Measurements from ENCODE around the gene DERL3. TPM values are rescaled to one million over a fixed set of nuclear protein-coding genes. Genes with fewer than 3 reads are reported as not detected.

Gene DERL3
- polyA plus RNA-seq, 1 experiment = 0.27 TPM

DNA sequence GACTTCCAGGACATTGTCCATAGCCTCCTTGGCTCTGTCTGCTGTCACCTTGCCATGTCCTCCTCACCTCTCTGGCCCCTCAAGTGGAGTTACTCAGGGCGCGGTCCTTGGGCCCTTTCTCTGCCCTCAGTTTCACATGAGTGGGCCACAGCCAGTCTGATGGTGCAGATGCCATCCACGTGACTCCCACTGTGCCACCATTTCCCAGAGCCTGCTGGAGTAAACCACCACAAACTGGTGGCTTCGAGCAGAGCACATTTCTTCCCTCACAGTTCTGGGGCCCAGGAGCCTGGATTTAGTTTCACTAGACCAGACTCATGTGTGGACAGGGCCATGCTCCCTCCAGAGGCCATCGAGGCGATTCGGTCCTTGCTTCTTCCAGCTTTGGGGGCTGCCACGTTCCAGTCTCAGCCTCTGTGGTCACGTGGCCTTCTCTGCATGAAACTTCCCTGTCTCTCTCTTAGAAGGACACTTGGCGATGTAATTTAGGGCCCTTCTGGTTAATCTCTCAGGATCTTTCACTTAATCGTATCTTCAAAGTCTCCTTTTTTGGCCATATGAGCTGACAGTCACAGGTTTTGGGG is 37.5 kb downstream of the DERL3 start:
- ChIA-PET CTCF (no interaction called here), POLR2A (no interaction called here)
- Histone ChIP-seq H3K4me3 (ENCODE audit: low read depth, low read length) (no peak overlapping the region), H3K9me3 (ENCODE audit: control insufficient read depth, insufficient read depth, low read length) (no peaks in the 10 kb centered on the region), H3K27me3 (ENCODE audit: control insufficient read depth, insufficient read depth, low read length) (no peaks in the 10 kb centered on the region), H3K27ac (ENCODE audit: low read depth, low read length) (no peak overlapping the region)
- DNase-seq (ENCODE audit: low read depth, low spot score) = no peak
- TF ChIP-seq, protein P1, sequence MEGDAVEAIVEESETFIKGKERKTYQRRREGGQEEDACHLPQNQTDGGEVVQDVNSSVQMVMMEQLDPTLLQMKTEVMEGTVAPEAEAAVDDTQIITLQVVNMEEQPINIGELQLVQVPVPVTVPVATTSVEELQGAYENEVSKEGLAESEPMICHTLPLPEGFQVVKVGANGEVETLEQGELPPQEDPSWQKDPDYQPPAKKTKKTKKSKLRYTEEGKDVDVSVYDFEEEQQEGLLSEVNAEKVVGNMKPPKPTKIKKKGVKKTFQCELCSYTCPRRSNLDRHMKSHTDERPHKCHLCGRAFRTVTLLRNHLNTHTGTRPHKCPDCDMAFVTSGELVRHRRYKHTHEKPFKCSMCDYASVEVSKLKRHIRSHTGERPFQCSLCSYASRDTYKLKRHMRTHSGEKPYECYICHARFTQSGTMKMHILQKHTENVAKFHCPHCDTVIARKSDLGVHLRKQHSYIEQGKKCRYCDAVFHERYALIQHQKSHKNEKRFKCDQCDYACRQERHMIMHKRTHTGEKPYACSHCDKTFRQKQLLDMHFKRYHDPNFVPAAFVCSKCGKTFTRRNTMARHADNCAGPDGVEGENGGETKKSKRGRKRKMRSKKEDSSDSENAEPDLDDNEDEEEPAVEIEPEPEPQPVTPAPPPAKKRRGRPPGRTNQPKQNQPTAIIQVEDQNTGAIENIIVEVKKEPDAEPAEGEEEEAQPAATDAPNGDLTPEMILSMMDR (IDR thresholded peaks at IDR 0.05; ENCODE audit: low read depth, low read length) = no peak

GRCh38 chr22:23800297-23801237 is 38.2 kb downstream of the DERL3 start:
- POLR2A ChIA-PET = no interaction called here
- Histone ChIP-seq H3K27me3 (ENCODE audit: control insufficient read depth, insufficient read depth, low read length) (no peaks in the 10 kb centered on the region), H3K27ac (ENCODE audit: low read depth, low read length) (no peak overlapping the region), H3K9me3 (ENCODE audit: control insufficient read depth, insufficient read depth, low read length) (no peaks in the 10 kb centered on the region), H3K4me3 (ENCODE audit: low read depth, low read length) (no peak overlapping the region)
- TF ChIP-seq, protein P1 (IDR thresholded peaks at IDR 0.05; ENCODE audit: low read depth, low read length) = no peak
- no peak for DNase-seq (ENCODE audit: low read depth, low spot score)
- CTCF ChIA-PET = no interaction called here

DNA sequence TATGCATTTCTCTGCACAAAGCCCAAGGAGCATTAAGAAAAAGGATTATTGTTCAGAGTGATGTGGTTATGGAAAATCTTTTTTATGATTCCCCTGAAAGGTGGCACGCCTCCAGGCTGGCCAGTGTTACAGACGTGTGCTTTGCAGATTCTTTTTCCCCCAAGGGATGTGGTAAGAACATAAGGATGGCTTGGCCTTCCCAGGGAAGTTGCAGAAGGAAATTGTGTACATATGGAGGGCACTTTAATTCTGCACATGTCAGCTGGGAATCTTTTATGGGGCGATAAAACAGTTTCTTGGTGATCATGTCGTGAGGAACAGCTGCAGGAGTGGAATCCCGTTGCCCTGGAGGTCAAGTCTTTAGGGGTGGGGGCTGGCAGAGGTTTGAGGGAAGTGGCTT is 42.3 kb downstream of the DERL3 start:
- TF ChIP-seq, protein P1 (IDR thresholded peaks at IDR 0.05; ENCODE audit: low read depth, low read length) = no peak
- DNase-seq (ENCODE audit: low read depth, low spot score) = no peak
- CTCF ChIA-PET = no interaction called here

GRCh38 chr22:23793326-23793725 is 45.5 kb downstream of the DERL3 start:
- H3K27me3 ChIP-seq (ENCODE audit: control insufficient read depth, insufficient read depth, low read length) = no peaks in the 10 kb centered on the region
- H3K27ac ChIP-seq (ENCODE audit: low read depth, low read length) = no peak overlapping the region
- ChIA-PET POLR2A (no interaction called here), CTCF (interaction anchor here (0.9 to 1.2 kb wide), 2 partner anchors 57 to 101 kb away, joined by 3 to 4 read pairs; partner anchors contain the start of gene MIF)
- no peaks in the 10 kb centered on the region for H3K9me3 ChIP-seq (ENCODE audit: control insufficient read depth, insufficient read depth, low read length)
- DNase-seq (ENCODE audit: low read depth, low spot score) = no peak
- TF ChIP-seq, protein P1 (IDR thresholded peaks at IDR 0.05; ENCODE audit: low read depth, low read length) = no peak
- no peak overlapping the region for H3K4me3 ChIP-seq (ENCODE audit: low read depth, low read length)

More for the DNA sequence above, 42.3 kb downstream of the DERL3 start:
- H3K4me3 ChIP-seq (ENCODE audit: low read depth, low read length) = no peak overlapping the region
- no peaks in the 10 kb centered on the region for H3K9me3 ChIP-seq (ENCODE audit: control insufficient read depth, insufficient read depth, low read length)
- H3K27ac ChIP-seq (ENCODE audit: low read depth, low read length) = no peak overlapping the region
- POLR2A ChIA-PET = no interaction called here
- no peaks in the 10 kb centered on the region for H3K27me3 ChIP-seq (ENCODE audit: control insufficient read depth, insufficient read depth, low read length)

All from AG04450 (cell line).